GM12801 (cell line): ENCODE results near the gene ANG.

Experiments
- CTCF ChIP-seq: IDR thresholded peaks from one replicate; pipeline ENCODE4 v1.5.1; 2011; ENCODE audit warnings: control low read depth; ENCODE audit not compliant: insufficient read length; ENCODE audit errors: extremely low read depth

The ANG gene

GRCh38 chr14:20656274-20656673 lies 32.3 kb upstream of the ANG start:
- no peak for TF ChIP-seq CTCF

GRCh38 chr14:20657216-20658211 lies 31.1 kb upstream of the ANG start:
- TF ChIP-seq CTCF, result no peak

GRCh38 chr14:20658246-20658645 lies 30.3 kb upstream of the ANG start:
- TF ChIP-seq CTCF, result no peak

- no peak for TF ChIP-seq CTCF
Observed at GRCh38 chr14:20659336-20659735, 29.2 kb upstream of the ANG start.

- no peak for TF ChIP-seq CTCF
Observed at GRCh38 chr14:20659813-20660395, 28.7 kb upstream of the ANG start.

- no peak for TF ChIP-seq CTCF
Observed at GRCh38 chr14:20661197-20661596, 27.4 kb upstream of the ANG start.

GRCh38 chr14:20662968-20663732 lies 25.4 kb upstream of the ANG start:
- no peak for TF ChIP-seq CTCF
